GM23248 (cell line): ENCODE measurements around the gene SNX17.

Source experiments
- EZH2 ChIP-seq: fragments of 200-600 bp; sonication (generic); IDR thresholded peaks from 2 replicates; pipeline ENCODE4 v1.6.1; 2018; ENCODE audit warnings: antibody characterized with exemption, mild to moderate bottlenecking; ENCODE audit not compliant: insufficient read depth, poor library complexity, severe bottlenecking
- EZH2phosphoT487 ChIP-seq: fragments of 200-600 bp; sonication (generic); IDR thresholded peaks from 2 replicates; pipeline ENCODE4 v1.6.1; 2018; ENCODE audit warnings: antibody characterized with exemption, moderate library complexity, mild to moderate bottlenecking, low read depth; ENCODE audit not compliant: insufficient read depth

GRCh38 chr2:27380626-27381545 lies 10.5 kb downstream of the SNX17 start, which contains the start of gene ZNF513:
- TF ChIP-seq EZH2, result no peak
- no peak for TF ChIP-seq EZH2phosphoT487
